H9 (cell line): ENCODE results near the gene ENKUR. TPM values are rescaled to one million over a fixed set of nuclear protein-coding genes. Genes with fewer than 3 reads are reported as not detected.

Source experiments
- DNase-seq: peaks from one replicate; pipeline ENCODE4 v3.0.0-alpha.2; 2017
- H2AFZ ChIP-seq: one replicate; pipeline ENCODE4 v1.6.1; 2013; ENCODE audit warnings: mild to moderate bottlenecking, low read length, control low read depth, moderate library complexity
- H2AK5ac ChIP-seq: 2 replicates; pipeline ENCODE4 v1.6.1; 2013; ENCODE audit warnings: low read length, control low read depth, mixed read lengths; ENCODE audit not compliant: insufficient read length
- H2BK120ac ChIP-seq: one replicate; pipeline ENCODE4 v1.6.1; 2013; ENCODE audit warnings: low read depth, mild to moderate bottlenecking, low read length, control low read depth, inconsistent platforms; ENCODE audit not compliant: poor library complexity, severe bottlenecking
- H2BK12ac ChIP-seq: 2 replicates; pipeline ENCODE4 v1.6.1; 2013; ENCODE audit warnings: low read length, control low read depth, mixed read lengths, low read depth; ENCODE audit not compliant: insufficient read length
- H2BK15ac ChIP-seq: 2 replicates; pipeline ENCODE4 v1.6.1; 2013; ENCODE audit warnings: low read depth, low read length, control low read depth
- H2BK20ac ChIP-seq: one replicate; pipeline ENCODE4 v1.6.1; 2013; ENCODE audit warnings: low read depth, mild to moderate bottlenecking, low read length, control low read depth, inconsistent platforms; ENCODE audit not compliant: poor library complexity, severe bottlenecking
- H2BK5ac ChIP-seq: 2 replicates; pipeline ENCODE4 v1.6.1; 2013; ENCODE audit warnings: low read length, control low read depth, mixed read lengths; ENCODE audit not compliant: insufficient read length
- H3K14ac ChIP-seq: 2 replicates; pipeline ENCODE4 v1.6.1; 2013; ENCODE audit warnings: low read length, control low read depth; ENCODE audit not compliant: insufficient read depth
- H3K18ac ChIP-seq: 2 replicates; pipeline ENCODE4 v1.6.1; 2013; ENCODE audit warnings: low read depth, mild to moderate bottlenecking, mixed read lengths, low read length, control low read depth; ENCODE audit not compliant: insufficient read length
- H3K23ac ChIP-seq: 2 replicates; pipeline ENCODE4 v1.6.1; 2013; ENCODE audit warnings: low read length, control low read depth, mixed read lengths, low read depth; ENCODE audit not compliant: insufficient read length
- H3K23me2 ChIP-seq: 2 replicates; pipeline ENCODE4 v1.6.1; 2013; ENCODE audit warnings: low read depth, mild to moderate bottlenecking, mixed read lengths, low read length, control low read depth; ENCODE audit not compliant: insufficient read length, poor library complexity, severe bottlenecking
- H3K27ac ChIP-seq: 2 replicates; pipeline ENCODE4 v1.5.1; 2013; ENCODE audit warnings: low read length, control low read depth, mixed read lengths, low read depth; ENCODE audit not compliant: insufficient read length
- H3K27me3 ChIP-seq: 2 replicates; pipeline ENCODE4 v1.6.1; 2013; ENCODE audit warnings: low read length, control low read depth, inconsistent platforms; ENCODE audit not compliant: insufficient read depth
- H3K4ac ChIP-seq: 2 replicates; pipeline ENCODE4 v1.6.1; 2013; ENCODE audit warnings: low read depth, mild to moderate bottlenecking, control low read depth, inconsistent platforms, low read length, moderate library complexity
- H3K4me1 ChIP-seq: 2 replicates; pipeline ENCODE4 v1.6.1; 2013; ENCODE audit warnings: low read length, control low read depth, inconsistent platforms; ENCODE audit not compliant: insufficient read depth
- H3K4me2 ChIP-seq: 2 replicates; pipeline ENCODE4 v1.6.1; 2013; ENCODE audit warnings: low read length, control low read depth, mixed read lengths; ENCODE audit not compliant: insufficient read length, insufficient read depth
- H3K56ac ChIP-seq: 2 replicates; pipeline ENCODE4 v1.6.1; 2013; ENCODE audit warnings: low read depth, mild to moderate bottlenecking, mixed read lengths, low read length, control low read depth; ENCODE audit not compliant: insufficient read length
- H3K79me1 ChIP-seq: 2 replicates; pipeline ENCODE4 v1.6.1; 2013; ENCODE audit warnings: low read depth, mild to moderate bottlenecking, moderate library complexity, low read length, control low read depth, inconsistent platforms; ENCODE audit not compliant: insufficient read depth, poor library complexity, severe bottlenecking
- H3K79me2 ChIP-seq: 2 replicates; pipeline ENCODE4 v1.6.1; 2013; ENCODE audit warnings: low read length, control low read depth, inconsistent platforms; ENCODE audit not compliant: insufficient read depth
- H3K9ac ChIP-seq: 2 replicates; pipeline ENCODE4 v1.6.1; 2013; ENCODE audit warnings: low read length, control low read depth, mixed read lengths; ENCODE audit not compliant: insufficient read length; ENCODE audit errors: extremely low read depth
- H3K9me3 ChIP-seq: one replicate; pipeline ENCODE4 v1.6.1; 2013; ENCODE audit warnings: low read depth, low read length, inconsistent platforms; ENCODE audit not compliant: control insufficient read depth
- H3T11ph ChIP-seq: one replicate; pipeline ENCODE4 v1.6.1; 2013; ENCODE audit warnings: mild to moderate bottlenecking, low read length, control low read depth, inconsistent platforms
- H4K20me1 ChIP-seq: one replicate; pipeline ENCODE4 v1.6.1; 2013; ENCODE audit not compliant: control insufficient read depth, insufficient read length, insufficient read depth
- H4K5ac ChIP-seq: 2 replicates; pipeline ENCODE4 v1.6.1; 2013; ENCODE audit warnings: low read depth, mild to moderate bottlenecking, mixed read lengths, low read length, control low read depth; ENCODE audit not compliant: insufficient read length
- H4K8ac ChIP-seq: replicated peaks from 2 replicates; pipeline ENCODE4 v1.6.1; 2013; ENCODE audit warnings: low read length, control low read depth, mixed read lengths, low read depth; ENCODE audit not compliant: insufficient read length
- H4K91ac ChIP-seq: 2 replicates; pipeline ENCODE4 v1.6.1; 2013; ENCODE audit warnings: low read depth, mild to moderate bottlenecking, moderate library complexity, mixed read lengths, low read length, control low read depth; ENCODE audit not compliant: insufficient read length
- H3K27ac Mint-ChIP-seq, 3 experiments: 2 replicates in 2 of 3; 3 replicates in 1 of 3; pipeline ENCODE4 v1.8.0; 2020 to 2021; ENCODE audit warnings: mixed read lengths in 3 of 3, mild to moderate bottlenecking in 1 of 3, moderate library complexity in 1 of 3
- H3K27me3 Mint-ChIP-seq: 2 replicates; pipeline ENCODE4 v1.8.0; 2021; ENCODE audit warnings: low read depth, mild to moderate bottlenecking, moderate library complexity, mixed read lengths
- H3K36me3 Mint-ChIP-seq, 3 experiments: 2 replicates in 2 of 3; 3 replicates in 1 of 3; pipeline ENCODE4 v1.8.0; 2020 to 2021; ENCODE audit warnings: low read depth in 3 of 3, mixed read lengths in 3 of 3; ENCODE audit not compliant: insufficient read depth in 1 of 3
- H3K4me1 Mint-ChIP-seq, 2 experiments: 2 replicates each; pipeline ENCODE4 v1.8.0; 2020; ENCODE audit warnings: mixed read lengths in 2 of 2
- H3K4me3 Mint-ChIP-seq, 2 experiments: 2 replicates in 1 of 2; 3 replicates in 1 of 2; pipeline ENCODE4 v1.8.0; 2020 to 2021; ENCODE audit warnings: mild to moderate bottlenecking in 2 of 2, mixed read lengths in 2 of 2, moderate library complexity in 1 of 2
- H3K9me3 Mint-ChIP-seq, 2 experiments: 2 replicates in 1 of 2; 3 replicates in 1 of 2; pipeline ENCODE4 v1.8.0; 2020; ENCODE audit warnings: mild to moderate bottlenecking in 2 of 2, mixed read lengths in 2 of 2, moderate library complexity in 1 of 2
- CTCF ChIP-seq: fragments of 200-600 bp; sonication (generic); conservative IDR thresholded peaks from 3 replicates; pipeline ENCODE4 v1.8.0; 2021; ENCODE audit warnings: antibody characterized with exemption, mild to moderate bottlenecking
- WGBS: extraction: QIAGEN DNeasy Blood & Tissue Kit; methylation state at CpG from one replicate; pipeline ENCODE4 v1.1.7; 2013; ENCODE audit warnings: missing lambda C conversion rate, low lambda C conversion rate, mixed read lengths; ENCODE audit not compliant: insufficient read length; ENCODE audit errors: extremely low coverage; 5-methylcytosine and 5-hydroxymethylcytosine counted together
- total RNA-seq: library from RNA; stranded (reverse); gene quantifications from 2 replicates; pipeline ENCODE4 v1.2.1, GENCODE V29; 2021

The ENKUR gene
- total RNA-seq, 1 experiment from 2014 or later, result not detected

- Mint-ChIP-seq H3K27ac (no peak overlapping the region), H3K36me3 (no peaks in the 10 kb centered on the region), H3K4me1 (no peaks in the 10 kb centered on the region), H3K9me3 (no peaks in the 10 kb centered on the region), H3K27me3 (no peaks in the 10 kb centered on the region), H3K4me3 (no peak overlapping the region)
- H4K91ac ChIP-seq, result no peak overlapping the region
- H3K27me3 ChIP-seq, result no peaks in the 10 kb centered on the region
- H2BK20ac ChIP-seq, result no peak overlapping the region
- no peak overlapping the region for H2BK120ac ChIP-seq
- no peak overlapping the region for H4K5ac ChIP-seq
- no peak overlapping the region for H3K18ac ChIP-seq
- no peak overlapping the region for H4K8ac ChIP-seq
- no CpG with 5 or more reads among the region's 13 CpGs for WGBS
- H3K56ac ChIP-seq, result no peak overlapping the region
- no peak overlapping the region for H2BK5ac ChIP-seq
- no peaks in the 10 kb centered on the region for H3K79me2 ChIP-seq
- H2AFZ ChIP-seq, result no peak overlapping the region
- H3K9ac ChIP-seq, result no peak overlapping the region
- H4K20me1 ChIP-seq, result no peaks in the 10 kb centered on the region
- H2BK12ac ChIP-seq, result no peak overlapping the region
- no peak overlapping the region for H2AK5ac ChIP-seq
- H3K23ac ChIP-seq, result no peak overlapping the region
- no peaks in the 10 kb centered on the region for H3K79me1 ChIP-seq
- H3K27ac ChIP-seq, result no peak overlapping the region
- no peak overlapping the region for H3K14ac ChIP-seq
- DNase-seq, result no peak
- H3K4ac ChIP-seq, result no peak overlapping the region
- H3T11ph ChIP-seq, result no peak overlapping the region
- TF ChIP-seq CTCF, result no peak
- no peak overlapping the region for H3K4me2 ChIP-seq
- H3K23me2 ChIP-seq, result no peaks in the 10 kb centered on the region
- H3K9me3 ChIP-seq, result no peaks in the 10 kb centered on the region
- no peak overlapping the region for H2BK15ac ChIP-seq
- H3K4me1 ChIP-seq, result no peaks in the 10 kb centered on the region
Observed at GRCh38 chr10:24991298-24991697, 24.7 kb downstream of the ENKUR start.
